ENCODE results near the gene ALDH1A2. TPM values are rescaled to one million over a fixed set of nuclear protein-coding genes. Genes with fewer than 3 reads are reported as not detected.

ALDH1A2 gene
- total and polyA plus RNA-seq, 2 donors: 1.8 to 17.8 TPM

DNA sequence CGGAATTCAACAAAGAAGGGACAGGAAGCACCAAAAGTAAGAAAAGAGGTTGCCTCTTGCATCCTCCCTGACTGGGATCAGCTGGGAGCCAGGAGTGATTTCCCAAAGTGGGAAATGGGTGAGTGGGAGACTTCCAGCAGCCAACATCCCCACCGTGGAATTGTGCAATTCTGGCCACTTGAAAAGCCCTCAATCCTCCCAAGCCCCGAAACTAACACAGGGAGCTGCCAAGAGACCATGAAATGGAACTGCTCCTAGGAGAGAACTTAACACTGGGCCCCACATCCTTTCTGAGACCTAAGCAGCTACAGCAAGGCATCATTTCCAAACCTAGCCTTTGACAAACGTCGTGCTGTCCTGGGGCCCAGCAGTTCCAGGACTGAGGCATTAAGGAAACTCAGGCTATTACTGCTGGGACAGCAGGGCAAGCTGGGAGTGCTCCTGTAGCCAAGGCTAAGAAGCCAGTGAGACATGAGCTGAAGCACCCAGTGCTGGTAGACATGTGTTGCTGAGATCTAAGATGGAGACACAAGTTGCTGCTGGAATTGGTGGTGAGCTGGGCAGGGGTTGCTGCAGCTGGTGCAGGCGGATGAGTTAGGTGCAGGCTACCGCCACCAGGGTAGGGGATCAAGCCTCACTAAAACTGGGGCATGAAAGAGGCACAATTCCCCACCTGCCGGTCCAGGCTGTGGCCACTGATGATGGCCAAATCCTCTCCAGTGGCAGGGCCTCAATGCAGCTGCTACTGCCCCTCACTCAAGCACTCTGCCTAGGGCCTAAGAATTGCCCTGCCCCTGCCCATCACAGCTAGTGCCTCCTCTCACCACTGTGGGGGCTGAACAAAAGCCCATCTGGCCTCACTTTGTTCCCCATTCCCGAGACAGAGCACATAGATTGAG, 43.9 kb downstream of the ALDH1A2 start:
- H3K27ac ChIP-seq (ENCODE audit: low read depth in 1 of 2, low read length in 1 of 2): no peak overlapping the region
- WGBS: 80% methylated on average over 9 of the region's 9 CpGs
- H3K4me1 ChIP-seq (ENCODE audit: control insufficient read depth in 2 of 2, insufficient read depth in 2 of 2, low read length in 2 of 2): no peaks in the 10 kb centered on the region
- H3K27me3 ChIP-seq (ENCODE audit: control insufficient read depth in 2 of 2, insufficient read depth in 1 of 2, low read length in 1 of 2): no peaks in the 10 kb centered on the region
- peaks cover 2 to 9% of the 10 kb centered on the region in 2 donors for H3K9me3 ChIP-seq (ENCODE audit: control insufficient read depth in 2 of 2, insufficient read depth in 1 of 2, low read length in 1 of 2)
- DNase-seq (ENCODE audit: low read depth in 6 of 9, low spot score in 9 of 9): no peak
- no peaks in the 10 kb centered on the region for H3K36me3 ChIP-seq (ENCODE audit: control insufficient read depth in 2 of 2, insufficient read depth in 2 of 2, low read length in 1 of 2)
- no peak overlapping the region for H3K4me3 ChIP-seq (ENCODE audit: low read length in 2 of 2)

GRCh38 chr15:58019503-58020376, 45.8 kb downstream of the ALDH1A2 start:
- no peaks in the 10 kb centered on the region for H3K36me3 ChIP-seq (ENCODE audit: control insufficient read depth in 2 of 2, insufficient read depth in 2 of 2, low read length in 1 of 2)
- 74% methylated on average over 5 of the region's 5 CpGs for WGBS
- H3K27me3 ChIP-seq (ENCODE audit: control insufficient read depth in 2 of 2, insufficient read depth in 1 of 2, low read length in 1 of 2): no peaks in the 10 kb centered on the region
- H3K4me1 ChIP-seq (ENCODE audit: control insufficient read depth in 2 of 2, insufficient read depth in 2 of 2, low read length in 2 of 2): no peaks in the 10 kb centered on the region
- no peak overlapping the region for H3K27ac ChIP-seq (ENCODE audit: low read depth in 1 of 2, low read length in 1 of 2)
- peaks cover 0 to 5% of the 10 kb centered on the region in 2 donors for H3K9me3 ChIP-seq (ENCODE audit: control insufficient read depth in 2 of 2, insufficient read depth in 1 of 2, low read length in 1 of 2)
- DNase-seq (ENCODE audit: low read depth in 6 of 9, low spot score in 9 of 9): no peak
- H3K4me3 ChIP-seq (ENCODE audit: low read length in 2 of 2): no peak overlapping the region

DNA sequence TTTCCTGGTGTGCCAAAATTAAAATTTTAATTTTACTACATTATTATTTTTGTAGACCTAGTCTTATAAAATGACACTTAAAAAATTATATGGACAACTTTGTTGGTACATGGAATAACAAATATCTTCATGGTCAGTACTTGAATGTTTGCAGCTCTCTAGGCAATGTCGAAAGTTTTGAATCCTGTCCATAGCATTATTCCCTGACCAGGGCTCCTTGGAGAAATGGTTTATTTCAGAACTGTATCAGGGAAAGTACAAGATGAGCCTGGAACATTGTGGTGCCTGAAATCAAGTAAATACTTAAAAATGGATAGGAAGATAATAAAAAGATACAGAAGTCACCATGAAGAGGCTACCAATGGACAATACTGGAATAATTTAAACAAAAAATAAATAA, 47.6 kb downstream of the ALDH1A2 start:
- Histone ChIP-seq H3K27me3 (ENCODE audit: control insufficient read depth in 2 of 2, insufficient read depth in 1 of 2, low read length in 1 of 2) (no peaks in the 10 kb centered on the region), H3K9me3 (ENCODE audit: control insufficient read depth in 2 of 2, insufficient read depth in 1 of 2, low read length in 1 of 2) (peaks cover 0 to 5% of the 10 kb centered on the region in 2 donors), H3K36me3 (ENCODE audit: control insufficient read depth in 2 of 2, insufficient read depth in 2 of 2, low read length in 1 of 2) (no peaks in the 10 kb centered on the region), H3K27ac (ENCODE audit: low read depth in 1 of 2, low read length in 1 of 2) (no peak overlapping the region), H3K4me1 (ENCODE audit: control insufficient read depth in 2 of 2, insufficient read depth in 2 of 2, low read length in 2 of 2) (peaks cover 3 to 4% of the 10 kb centered on the region in 2 donors), H3K4me3 (ENCODE audit: low read length in 2 of 2) (no peak overlapping the region)
- WGBS: 98% methylated on average over 1 of the region's 1 CpG
- no peak for DNase-seq (ENCODE audit: low read depth in 6 of 9, low spot score in 9 of 9)

GRCh38 chr15:58016581-58017175, 48.8 kb downstream of the ALDH1A2 start:
- Histone ChIP-seq H3K4me3 (ENCODE audit: low read length in 2 of 2) (no peak overlapping the region), H3K9me3 (ENCODE audit: control insufficient read depth in 2 of 2, insufficient read depth in 1 of 2, low read length in 1 of 2) (no peaks in the 10 kb centered on the region), H3K27ac (ENCODE audit: low read depth in 1 of 2, low read length in 1 of 2) (no peak overlapping the region), H3K4me1 (ENCODE audit: control insufficient read depth in 2 of 2, insufficient read depth in 2 of 2, low read length in 2 of 2) (peaks cover 3 to 4% of the 10 kb centered on the region in 2 donors), H3K36me3 (ENCODE audit: control insufficient read depth in 2 of 2, insufficient read depth in 2 of 2, low read length in 1 of 2) (no peaks in the 10 kb centered on the region), H3K27me3 (ENCODE audit: control insufficient read depth in 2 of 2, insufficient read depth in 1 of 2, low read length in 1 of 2) (peaks cover 0 to 2% of the 10 kb centered on the region in 2 donors)
- DNase-seq (ENCODE audit: low read depth in 6 of 9, low spot score in 9 of 9): no peak
- WGBS: 46% methylated on average over 2 of the region's 2 CpGs

- Histone ChIP-seq H3K27me3 (ENCODE audit: control insufficient read depth in 2 of 2, insufficient read depth in 1 of 2, low read length in 1 of 2) (peaks cover 0 to 2% of the 10 kb centered on the region in 2 donors), H3K4me3 (ENCODE audit: low read length in 2 of 2) (no peak overlapping the region), H3K9me3 (ENCODE audit: control insufficient read depth in 2 of 2, insufficient read depth in 1 of 2, low read length in 1 of 2) (no peaks in the 10 kb centered on the region), H3K4me1 (ENCODE audit: control insufficient read depth in 2 of 2, insufficient read depth in 2 of 2, low read length in 2 of 2) (peaks cover 3 to 4% of the 10 kb centered on the region in 2 donors), H3K27ac (ENCODE audit: low read depth in 1 of 2, low read length in 1 of 2) (no peak overlapping the region), H3K36me3 (ENCODE audit: control insufficient read depth in 2 of 2, insufficient read depth in 2 of 2, low read length in 1 of 2) (no peaks in the 10 kb centered on the region)
- WGBS: 97% methylated on average over 1 of the region's 1 CpG
- no peak for DNase-seq (ENCODE audit: low read depth in 6 of 9, low spot score in 9 of 9)
Observed at GRCh38 chr15:58015565-58015964, 49.9 kb downstream of the ALDH1A2 start.

DNA sequence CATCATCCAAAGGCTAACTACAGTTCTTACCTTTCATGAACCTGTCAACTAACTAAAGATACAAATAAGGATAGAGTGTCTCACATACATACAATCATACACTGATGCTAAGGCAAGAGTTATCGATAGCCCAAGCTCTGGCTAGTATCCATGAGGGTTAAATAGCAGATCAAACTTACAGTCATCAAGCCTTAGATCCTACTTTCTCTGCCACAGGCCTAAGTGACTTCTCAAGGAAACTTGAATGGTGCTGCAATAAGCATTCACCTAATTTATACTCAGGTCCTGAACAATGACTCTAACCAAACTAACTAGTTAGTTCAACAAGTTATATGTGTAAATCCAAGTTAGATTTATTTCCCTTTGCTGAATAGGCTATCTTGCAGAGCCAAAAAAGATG, 51.0 kb downstream of the ALDH1A2 start:
- Histone ChIP-seq H3K27ac (ENCODE audit: low read depth in 1 of 2, low read length in 1 of 2) (no peak overlapping the region), H3K4me3 (ENCODE audit: low read length in 2 of 2) (no peak overlapping the region), H3K27me3 (ENCODE audit: control insufficient read depth in 2 of 2, insufficient read depth in 1 of 2, low read length in 1 of 2) (peaks cover 0 to 2% of the 10 kb centered on the region in 2 donors), H3K36me3 (ENCODE audit: control insufficient read depth in 2 of 2, insufficient read depth in 2 of 2, low read length in 1 of 2) (no peaks in the 10 kb centered on the region), H3K4me1 (ENCODE audit: control insufficient read depth in 2 of 2, insufficient read depth in 2 of 2, low read length in 2 of 2) (peaks cover 3 to 4% of the 10 kb centered on the region in 2 donors), H3K9me3 (ENCODE audit: control insufficient read depth in 2 of 2, insufficient read depth in 1 of 2, low read length in 1 of 2) (no peaks in the 10 kb centered on the region)
- 97% methylated on average over 1 of the region's 1 CpG for WGBS
- no peak for DNase-seq (ENCODE audit: low read depth in 6 of 9, low spot score in 9 of 9)

- H3K4me1 ChIP-seq (ENCODE audit: control insufficient read depth in 2 of 2, insufficient read depth in 2 of 2, low read length in 2 of 2): peaks cover 3 to 4% of the 10 kb centered on the region in 2 donors
- H3K27me3 ChIP-seq (ENCODE audit: control insufficient read depth in 2 of 2, insufficient read depth in 1 of 2, low read length in 1 of 2): peaks cover 0 to 2% of the 10 kb centered on the region in 2 donors
- no peaks in the 10 kb centered on the region for H3K36me3 ChIP-seq (ENCODE audit: control insufficient read depth in 2 of 2, insufficient read depth in 2 of 2, low read length in 1 of 2)
- H3K27ac ChIP-seq (ENCODE audit: low read depth in 1 of 2, low read length in 1 of 2): no peak overlapping the region
- WGBS: 71% methylated on average over 4 of the region's 4 CpGs
- peak in 2 of 9 donors; percentile 10 to 33 for DNase-seq (ENCODE audit: low read depth in 6 of 9, low spot score in 9 of 9)
- no peaks in the 10 kb centered on the region for H3K9me3 ChIP-seq (ENCODE audit: control insufficient read depth in 2 of 2, insufficient read depth in 1 of 2, low read length in 1 of 2)
- H3K4me3 ChIP-seq (ENCODE audit: low read length in 2 of 2): no peak overlapping the region
Observed at GRCh38 chr15:58014040-58014439, 51.5 kb downstream of the ALDH1A2 start.

GRCh38 chr15:58010983-58011382, 54.5 kb downstream of the ALDH1A2 start:
- Histone ChIP-seq H3K27ac (ENCODE audit: low read depth in 1 of 2, low read length in 1 of 2) (no peak overlapping the region), H3K9me3 (ENCODE audit: control insufficient read depth in 2 of 2, insufficient read depth in 1 of 2, low read length in 1 of 2) (no peaks in the 10 kb centered on the region), H3K4me1 (ENCODE audit: control insufficient read depth in 2 of 2, insufficient read depth in 2 of 2, low read length in 2 of 2) (peaks cover 3 to 4% of the 10 kb centered on the region in 2 donors), H3K36me3 (ENCODE audit: control insufficient read depth in 2 of 2, insufficient read depth in 2 of 2, low read length in 1 of 2) (no peaks in the 10 kb centered on the region), H3K4me3 (ENCODE audit: low read length in 2 of 2) (no peak overlapping the region), H3K27me3 (ENCODE audit: control insufficient read depth in 2 of 2, insufficient read depth in 1 of 2, low read length in 1 of 2) (peaks cover 0 to 2% of the 10 kb centered on the region in 2 donors)
- 91% methylated on average over 2 of the region's 2 CpGs for WGBS
- DNase-seq (ENCODE audit: low read depth in 6 of 9, low spot score in 9 of 9): no peak

Data from thymus (tissue), 11 donors.